Uterus (tissue), 2 donors: ENCODE results near the gene CD22.

Experiments used
- POLR2A ChIP-seq, 2 donors: fragments of 450-650 bp; IDR thresholded peaks; one replicate each; pipeline ENCODE4 v1.6.1; 2016; ENCODE audit warnings: antibody characterized with exemption in 2 of 2, mild to moderate bottlenecking in 1 of 2, moderate library complexity in 1 of 2
- TF ChIP-seq, protein P1 (sequence below), 4 experiments: fragments of 200-600 bp in 2 of 4; fragments of 450-650 bp in 2 of 4; sonication (generic) in 2 of 4; IDR thresholded peaks; one replicate each; pipeline ENCODE4 v1.5.1; 2016 to 2019; ENCODE audit warnings: antibody characterized with exemption in 4 of 4, mild to moderate bottlenecking in 2 of 4, moderate library complexity in 1 of 4

DNA sequence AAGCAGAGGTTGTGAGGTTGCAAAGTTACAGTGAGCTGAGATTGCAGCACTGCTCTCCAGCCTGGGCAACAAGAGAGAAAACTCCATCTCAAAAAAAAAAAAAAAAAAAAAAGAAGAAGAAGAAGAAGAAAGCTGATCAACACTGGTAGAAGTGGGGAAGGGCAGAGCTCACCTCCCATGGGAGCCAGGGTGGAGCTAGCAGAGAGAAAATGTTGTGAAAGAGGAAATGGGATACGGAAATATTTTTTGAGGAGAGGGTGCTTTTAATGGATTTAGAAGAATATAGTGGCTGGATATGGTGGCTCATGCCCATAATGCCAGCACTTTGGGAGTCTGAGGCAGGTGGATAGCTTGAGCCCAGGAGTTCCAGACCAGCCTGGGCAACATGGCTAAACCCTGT, 48.7 kb downstream of the CD22 start:
- no peak for TF ChIP-seq POLR2A (IDR thresholded peaks at IDR 0.05)
- TF ChIP-seq, protein P1, sequence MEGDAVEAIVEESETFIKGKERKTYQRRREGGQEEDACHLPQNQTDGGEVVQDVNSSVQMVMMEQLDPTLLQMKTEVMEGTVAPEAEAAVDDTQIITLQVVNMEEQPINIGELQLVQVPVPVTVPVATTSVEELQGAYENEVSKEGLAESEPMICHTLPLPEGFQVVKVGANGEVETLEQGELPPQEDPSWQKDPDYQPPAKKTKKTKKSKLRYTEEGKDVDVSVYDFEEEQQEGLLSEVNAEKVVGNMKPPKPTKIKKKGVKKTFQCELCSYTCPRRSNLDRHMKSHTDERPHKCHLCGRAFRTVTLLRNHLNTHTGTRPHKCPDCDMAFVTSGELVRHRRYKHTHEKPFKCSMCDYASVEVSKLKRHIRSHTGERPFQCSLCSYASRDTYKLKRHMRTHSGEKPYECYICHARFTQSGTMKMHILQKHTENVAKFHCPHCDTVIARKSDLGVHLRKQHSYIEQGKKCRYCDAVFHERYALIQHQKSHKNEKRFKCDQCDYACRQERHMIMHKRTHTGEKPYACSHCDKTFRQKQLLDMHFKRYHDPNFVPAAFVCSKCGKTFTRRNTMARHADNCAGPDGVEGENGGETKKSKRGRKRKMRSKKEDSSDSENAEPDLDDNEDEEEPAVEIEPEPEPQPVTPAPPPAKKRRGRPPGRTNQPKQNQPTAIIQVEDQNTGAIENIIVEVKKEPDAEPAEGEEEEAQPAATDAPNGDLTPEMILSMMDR (IDR thresholded peaks at IDR 0.05) = no peak
